Measurements from ENCODE around the gene CFAP99.
"Not testable (repeated sequence)": the region's sequence is repeated elsewhere in the genome, so short reads cannot be mapped to it uniquely, and the experiment has no call there.

CFAP99 gene

DNA sequence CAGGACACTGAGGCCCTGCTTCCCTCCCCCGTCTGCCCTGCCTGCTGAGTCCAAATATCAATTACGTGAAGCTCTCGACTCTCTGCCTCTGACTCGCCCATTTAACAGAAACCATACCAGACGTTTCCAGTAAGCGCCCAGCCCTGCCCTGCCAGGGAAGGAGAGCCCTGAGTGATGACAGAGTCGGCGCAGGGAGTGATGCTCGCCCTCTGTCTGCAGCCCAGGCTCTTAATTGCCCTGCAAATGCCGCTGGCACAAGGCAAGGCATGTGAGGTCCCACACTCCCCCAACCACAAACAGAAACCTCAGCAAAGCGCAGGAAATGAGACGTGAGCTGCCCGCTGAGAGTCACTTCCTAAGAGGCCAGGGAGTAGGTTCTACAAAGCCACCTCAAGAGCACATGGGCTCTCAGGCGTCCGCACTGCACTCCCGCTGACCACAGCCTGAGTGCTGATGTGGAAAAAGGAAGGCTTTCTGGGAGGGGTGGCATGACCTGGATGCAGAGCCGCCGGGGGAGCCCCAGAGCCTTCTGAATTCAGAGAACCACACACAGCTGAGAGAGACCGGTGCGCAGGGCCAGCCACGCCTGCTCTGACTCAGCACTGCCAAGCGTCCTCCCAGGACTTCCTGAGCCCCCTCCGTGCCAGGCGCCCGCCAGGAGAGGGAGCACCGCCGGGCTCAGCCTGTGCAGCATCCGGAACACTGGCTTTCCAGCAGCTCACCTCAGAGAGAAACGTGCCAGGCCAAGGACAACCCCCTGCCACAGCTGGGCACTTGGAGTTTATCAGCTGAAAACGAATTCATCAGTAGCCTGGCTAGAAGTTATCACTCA, 5.7 kb upstream of the CFAP99 start:
- peak; percentile 91 for DNase-seq

GRCh38 chr4:2413821-2414610, 4.7 kb upstream of the CFAP99 start:
- no peak for DNase-seq

DNA sequence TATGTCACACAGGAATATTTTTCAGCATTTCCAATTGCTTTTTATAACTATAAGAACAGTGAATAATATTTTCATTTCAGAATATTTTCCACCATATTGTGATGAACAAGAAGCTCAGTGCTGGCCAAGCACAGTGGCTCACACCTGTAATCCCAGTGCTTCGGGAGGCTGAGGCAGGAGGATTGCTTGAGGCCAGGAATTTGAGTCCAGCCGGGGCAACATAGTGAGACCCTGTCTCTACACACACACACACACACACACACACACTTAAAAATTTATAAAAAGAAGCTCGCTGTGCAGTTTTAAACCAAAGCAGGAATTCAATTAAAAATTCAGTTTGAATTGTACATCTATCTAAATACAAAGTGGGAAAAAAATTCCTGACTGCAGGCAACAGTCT, 3.5 kb upstream of the CFAP99 start:
- DNase-seq: no peak

- no peak for DNase-seq
Observed at GRCh38 chr4:2415881-2416563, 2.7 kb upstream of the CFAP99 start.

GRCh38 chr4:2416564-2417225, 2.1 kb upstream of the CFAP99 start:
- no peak for DNase-seq

GRCh38 chr4:2417226-2417764, 1.5 kb upstream of the CFAP99 start:
- no peak for DNase-seq

DNA sequence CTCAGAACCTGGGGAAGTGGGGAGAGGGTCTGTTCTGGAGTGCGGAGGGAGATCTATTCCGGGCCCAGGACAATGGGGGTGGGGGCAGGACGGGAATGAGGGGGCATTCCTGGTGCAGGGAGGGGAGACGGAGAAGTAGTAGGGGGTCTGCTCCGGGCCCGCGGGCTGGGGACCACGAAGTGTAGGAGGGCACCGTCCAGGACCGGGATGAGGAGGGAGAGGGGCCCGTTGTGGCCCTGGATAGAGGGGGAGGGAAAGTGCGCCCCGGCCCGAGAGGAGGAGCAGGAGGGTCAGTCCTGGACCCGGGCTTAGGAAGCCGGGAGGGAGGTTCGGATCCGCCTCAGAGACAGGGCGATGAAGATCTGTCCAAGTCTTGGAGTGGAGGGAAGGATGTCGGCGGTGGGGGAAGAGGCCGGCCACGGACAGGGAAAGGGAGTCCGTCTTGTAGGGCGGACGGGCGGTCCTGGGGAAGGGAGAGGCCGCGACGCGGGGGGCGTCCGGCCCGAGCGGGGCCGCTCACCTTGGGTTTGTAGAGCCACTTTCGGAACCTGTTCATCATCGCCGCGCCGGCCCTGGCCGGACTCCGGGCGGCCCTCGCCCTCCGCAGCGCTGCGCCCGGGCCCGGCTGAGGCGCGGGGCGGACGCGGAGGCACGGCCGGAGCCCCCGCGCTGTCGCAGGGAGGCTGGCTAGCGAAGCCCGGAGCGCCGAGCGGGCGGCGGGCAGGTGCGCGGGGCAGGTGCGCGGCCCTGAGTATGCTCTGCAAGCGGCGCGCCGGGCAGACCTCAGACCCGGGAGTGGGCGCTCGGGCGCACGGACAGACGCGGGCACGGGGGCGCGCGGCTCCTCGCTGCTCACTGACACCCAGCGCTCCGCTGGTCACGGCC, 748 bp upstream of the CFAP99 start, which contains the start of gene ZFYVE28:
Gene ZFYVE28 (minus strand): TSS at position 881 of the 885 bp plus-strand sequence. CDS start 322 bp downstream, at position 559.
- DNase-seq: no peak

GRCh38 chr4:2419814-2420213, 1.1 kb downstream of the CFAP99 start:
- peak; percentile 57 for DNase-seq

DNA sequence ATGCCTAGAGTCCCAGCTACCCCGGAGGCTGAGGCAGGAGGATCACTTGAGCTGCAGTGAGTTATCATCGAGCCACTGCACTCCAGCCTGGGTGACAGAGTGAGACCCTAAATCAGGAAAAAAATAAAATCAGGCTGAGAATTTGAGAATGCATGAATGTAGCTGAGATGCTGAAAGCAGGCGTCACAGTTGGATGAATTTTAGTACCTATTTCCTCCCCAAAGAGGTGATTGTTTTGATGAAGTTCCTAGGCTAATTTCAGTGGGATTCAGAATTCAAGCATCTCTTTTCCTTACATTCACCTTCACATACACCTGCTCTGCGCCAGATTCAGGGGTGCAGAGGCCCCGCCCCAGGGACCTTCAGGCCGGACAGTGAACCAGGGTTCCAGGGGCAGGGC, 3.2 kb downstream of the CFAP99 start:
- no peak for DNase-seq

- DNase-seq: no peak
Observed at GRCh38 chr4:2423066-2423465, 4.3 kb downstream of the CFAP99 start.

DNA sequence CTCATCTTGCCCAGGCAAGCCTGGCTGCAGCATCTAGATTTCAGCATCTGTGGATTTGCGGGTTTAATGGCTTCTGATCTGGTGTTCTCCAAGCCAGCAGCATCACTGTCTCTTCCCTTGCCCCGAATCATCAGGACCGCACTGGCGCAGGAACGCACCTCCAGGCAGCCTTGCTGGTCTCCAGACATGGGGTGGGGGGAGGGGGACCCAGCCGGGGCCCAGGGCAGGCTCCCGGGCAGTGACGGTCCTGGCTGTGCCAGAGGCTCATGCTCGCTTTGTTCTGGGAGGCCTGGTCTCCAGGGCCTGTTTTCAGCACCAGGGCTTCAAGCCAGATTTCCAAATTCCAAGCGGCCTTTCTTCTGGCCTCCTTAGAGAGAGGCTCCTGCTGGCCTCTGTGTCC, 4.9 kb downstream of the CFAP99 start:
- DNase-seq: no peak

GRCh38 chr4:2424581-2424980, 5.8 kb downstream of the CFAP99 start:
- no peak for DNase-seq

GRCh38 chr4:2425386-2426068, 6.8 kb downstream of the CFAP99 start:
- no peak for DNase-seq

DNA sequence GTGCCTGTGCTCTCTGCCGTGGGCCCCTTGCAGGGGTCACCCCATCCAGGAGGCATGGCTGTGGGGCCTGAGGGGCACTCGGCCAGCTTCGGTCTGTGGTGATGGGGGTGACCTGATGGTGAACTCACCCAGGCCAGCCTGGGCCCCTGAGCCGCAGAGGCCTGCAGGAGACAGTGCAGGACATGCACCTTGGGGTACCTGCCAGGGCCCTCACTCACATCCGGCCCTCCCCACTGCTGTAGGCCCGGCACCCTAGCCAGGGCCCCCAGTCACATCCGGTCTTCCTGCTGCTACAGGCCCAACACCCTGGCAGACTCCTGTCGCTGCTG, 7.3 kb downstream of the CFAP99 start:
- no peak for DNase-seq

- no peak for DNase-seq
Observed at GRCh38 chr4:2426711-2427275, 8.0 kb downstream of the CFAP99 start.

DNA sequence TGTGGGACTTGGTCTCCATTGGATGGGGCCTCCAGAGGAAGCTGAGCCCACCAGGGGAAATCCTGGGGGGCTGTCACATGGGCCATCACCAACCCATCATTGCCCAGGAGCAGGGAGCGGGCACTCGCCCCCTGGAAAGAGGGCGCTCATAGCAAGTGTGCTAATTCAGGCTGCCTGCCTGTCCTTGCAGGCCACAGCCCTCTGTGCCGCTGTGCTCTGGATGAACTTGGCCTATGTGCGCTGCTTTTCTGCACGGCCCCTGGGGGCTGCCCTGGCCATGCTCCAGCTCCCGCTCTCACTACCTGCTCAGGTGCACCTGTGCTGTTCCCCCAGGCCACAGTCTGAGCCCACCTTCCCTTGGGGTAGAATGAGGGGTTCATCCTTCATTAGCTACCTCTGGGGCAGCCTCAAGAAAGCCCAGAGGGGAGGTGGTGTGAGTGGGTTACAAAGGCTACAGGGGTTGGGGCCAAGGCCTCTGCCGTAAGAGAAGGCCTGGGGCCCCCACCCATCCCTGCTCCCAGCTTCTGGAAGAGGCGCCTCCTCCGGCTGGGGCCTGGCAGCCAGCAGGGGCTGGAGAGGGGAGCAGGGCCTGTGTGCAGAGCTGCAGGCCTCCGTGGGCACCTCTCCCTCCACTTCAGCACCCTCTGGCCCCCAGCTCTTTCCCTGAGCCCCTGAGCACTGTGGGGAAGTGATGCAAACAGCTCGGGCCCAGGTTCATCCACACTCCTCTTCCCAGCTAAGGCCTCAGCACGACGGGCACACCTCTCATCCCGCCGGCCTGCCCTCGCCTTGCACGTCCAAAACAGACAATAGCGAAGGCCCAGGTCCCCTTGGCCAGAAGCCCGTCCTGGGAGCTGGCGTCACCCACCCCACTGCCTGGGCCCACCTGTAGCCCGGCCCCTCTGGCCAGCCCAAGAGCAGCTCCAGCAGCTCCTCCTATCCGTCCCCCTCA, 8.9 kb downstream of the CFAP99 start:
- no peak for DNase-seq

DNA sequence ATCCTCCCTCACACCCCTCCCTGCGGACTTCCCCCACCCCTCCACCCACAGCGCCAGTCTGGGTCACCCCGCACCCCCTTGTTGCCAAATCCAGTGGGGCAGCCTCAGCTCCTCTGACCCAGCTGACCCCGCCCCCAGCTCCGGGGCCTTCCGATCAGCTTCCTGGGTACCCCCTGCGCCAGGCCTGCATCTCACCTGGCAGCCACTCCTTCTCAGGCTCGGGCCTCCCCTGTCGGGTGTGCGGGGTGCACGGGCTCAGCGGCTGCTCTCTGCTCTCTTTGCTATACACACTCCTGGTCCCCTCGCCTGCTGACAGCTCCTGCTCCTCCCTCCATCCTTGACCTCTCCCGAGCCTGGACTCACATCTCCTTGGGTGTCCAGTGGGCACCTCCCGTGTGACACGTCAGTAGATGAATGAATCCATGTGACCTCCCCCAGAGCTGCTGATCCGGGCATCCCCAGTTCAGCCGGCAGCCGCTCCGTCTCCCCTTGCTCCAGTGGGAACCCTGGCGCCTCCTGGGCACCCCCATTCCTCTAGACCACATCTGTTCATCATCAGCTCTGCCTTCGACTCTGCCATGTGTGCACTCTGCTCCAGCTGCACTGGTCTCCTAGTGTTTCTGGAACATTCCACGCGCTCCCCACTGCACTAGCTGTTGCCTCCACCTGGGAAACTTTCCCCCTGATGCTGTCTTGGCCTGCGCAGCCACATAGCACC, 9.9 kb downstream of the CFAP99 start:
- no peak for DNase-seq

- DNase-seq: not testable (repeated sequence)
Observed at GRCh38 chr4:2429945-2430757, 11.4 kb downstream of the CFAP99 start.

All from CD4-positive, alpha-beta T cell treated with Interleukin-15 for 1 hour (primary cell).